Spleen (tissue), 7 donors: ENCODE results near the gene SLC38A8.

Experiments used
- POLR2A ChIP-seq, 3 donors: fragments of 450-650 bp; IDR thresholded peaks; one replicate each; pipeline ENCODE4 v1.5.1; 2017; ENCODE audit warnings: antibody characterized with exemption in 3 of 3, mild to moderate bottlenecking in 1 of 3
- TF ChIP-seq, protein P1 (sequence below), 11 experiments: fragments of 200-600 bp in 7 of 11; fragments of 450-650 bp in 4 of 11; sonication (generic) in 4 of 11; IDR thresholded peaks in 8 of 11; conservative IDR thresholded peaks in 3 of 11; 1 replicate in 7 of 11; 2 replicates in 4 of 11; pipeline versions ENCODE4 v1.4.0 to v1.8.0; 2016 to 2021; ENCODE audit warnings: antibody characterized with exemption in 11 of 11, inconsistent platforms in 4 of 11, mild to moderate bottlenecking in 1 of 11
- donor health status: DM: no; HTN: no; CAD: no; lungs with moderate emphysema.
- donor health status: DM: no; HTN: no; CAD: no.
- donor health status: DM: no; HTN: no; CAD: no.

DNA sequence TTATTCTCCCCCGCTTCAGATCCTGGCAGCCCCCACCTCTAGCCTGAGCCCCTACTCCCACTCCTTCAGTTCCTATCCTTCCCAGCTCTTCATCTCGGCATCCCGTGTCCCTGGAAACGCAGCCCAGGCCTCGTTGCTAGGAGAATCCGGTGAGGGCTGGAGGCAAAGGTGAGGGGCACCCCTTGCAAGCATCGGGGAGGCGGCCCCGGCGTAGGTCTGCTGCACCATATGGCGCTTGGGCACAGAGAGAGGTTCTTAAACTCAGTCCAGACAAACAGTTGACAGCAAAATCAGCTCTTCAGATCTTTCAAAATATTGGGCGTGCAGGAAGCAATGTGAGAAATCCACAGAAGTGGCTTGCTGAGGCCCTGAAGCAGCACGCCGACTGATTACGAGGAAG is 15.0 kb downstream of the SLC38A8 start:
- TF ChIP-seq, protein P1, sequence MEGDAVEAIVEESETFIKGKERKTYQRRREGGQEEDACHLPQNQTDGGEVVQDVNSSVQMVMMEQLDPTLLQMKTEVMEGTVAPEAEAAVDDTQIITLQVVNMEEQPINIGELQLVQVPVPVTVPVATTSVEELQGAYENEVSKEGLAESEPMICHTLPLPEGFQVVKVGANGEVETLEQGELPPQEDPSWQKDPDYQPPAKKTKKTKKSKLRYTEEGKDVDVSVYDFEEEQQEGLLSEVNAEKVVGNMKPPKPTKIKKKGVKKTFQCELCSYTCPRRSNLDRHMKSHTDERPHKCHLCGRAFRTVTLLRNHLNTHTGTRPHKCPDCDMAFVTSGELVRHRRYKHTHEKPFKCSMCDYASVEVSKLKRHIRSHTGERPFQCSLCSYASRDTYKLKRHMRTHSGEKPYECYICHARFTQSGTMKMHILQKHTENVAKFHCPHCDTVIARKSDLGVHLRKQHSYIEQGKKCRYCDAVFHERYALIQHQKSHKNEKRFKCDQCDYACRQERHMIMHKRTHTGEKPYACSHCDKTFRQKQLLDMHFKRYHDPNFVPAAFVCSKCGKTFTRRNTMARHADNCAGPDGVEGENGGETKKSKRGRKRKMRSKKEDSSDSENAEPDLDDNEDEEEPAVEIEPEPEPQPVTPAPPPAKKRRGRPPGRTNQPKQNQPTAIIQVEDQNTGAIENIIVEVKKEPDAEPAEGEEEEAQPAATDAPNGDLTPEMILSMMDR (IDR thresholded peaks at IDR 0.05 in 8 of 11, conservative IDR thresholded peaks at IDR 0.05 in 3 of 11): no peak
- TF ChIP-seq POLR2A (IDR thresholded peaks at IDR 0.05): no peak
